K562 (cell line): ENCODE results near the gene MMP23B. TPM values are rescaled to one million over a fixed set of nuclear protein-coding genes. Genes with fewer than 3 reads are reported as not detected.

ENCODE experiments used
- ARNT ChIP-seq, 2 experiments: fragments of 450-650 bp; IDR thresholded peaks; 2 replicates each; pipeline ENCODE4 v1.6.1; 2016; ENCODE audit warnings: mild to moderate bottlenecking in 1 of 2
- CREM ChIP-seq: IDR thresholded peaks from 2 replicates; pipeline ENCODE4 v1.6.1; 2014; ENCODE audit warnings: antibody characterized with exemption, low read depth
- ETV1 ChIP-seq: fragments of 450-650 bp; conservative IDR thresholded peaks from 2 replicates; pipeline ENCODE4 v1.6.1; 2016; ENCODE audit warnings: missing genetic modification characterization, control low read depth, low read depth, missing compliant biosample characterization
- EZH2 ChIP-seq: IDR thresholded peaks from 2 replicates; pipeline ENCODE4 v1.6.1; 2012; ENCODE audit warnings: low read depth, mild to moderate bottlenecking, inconsistent platforms, low read length, borderline replicate concordance
- GATA2 ChIP-seq: sonication (generic); formaldehyde crosslinking; IDR thresholded peaks from 2 replicates; pipeline ENCODE4 v1.4.0; 2020; ENCODE audit warnings: mild to moderate bottlenecking, missing genetic modification reagents
- ILK ChIP-seq: fragments of 450-650 bp; IDR thresholded peaks from 2 replicates; pipeline ENCODE4 v1.6.1; 2016; ENCODE audit warnings: missing genetic modification characterization, low read depth, mild to moderate bottlenecking, missing compliant biosample characterization, moderate library complexity, borderline replicate concordance
- MNT ChIP-seq, 2 experiments: fragments of 450-650 bp; conservative IDR thresholded peaks; 2 replicates each; pipeline ENCODE4 v1.6.1; 2017; ENCODE audit warnings: mild to moderate bottlenecking in 2 of 2, moderate library complexity in 2 of 2
- RERE ChIP-seq: sonication (generic); formaldehyde crosslinking; IDR thresholded peaks from 2 replicates; pipeline ENCODE4 v1.8.0; 2023; ENCODE audit warnings: missing genetic modification reagents, mild to moderate bottlenecking, borderline replicate concordance
- SMARCB1 ChIP-seq: IDR thresholded peaks from 2 replicates; pipeline ENCODE4 v1.6.1; 2011; ENCODE audit warnings: improper control_type of control experiment, low read depth; ENCODE audit not compliant: insufficient read length
- STAT5B ChIP-seq: fragments of 250-450 bp; sonication (Bioruptor Pico); IDR thresholded peaks from 2 replicates; pipeline ENCODE4 v1.8.0; 2021; ENCODE audit warnings: mild to moderate bottlenecking, inconsistent platforms
- THRAP3 ChIP-seq: fragments of 450-650 bp; IDR thresholded peaks from 2 replicates; pipeline ENCODE4 v1.6.1; 2016; ENCODE audit warnings: mild to moderate bottlenecking, inconsistent platforms, borderline replicate concordance
- ZC3H4 ChIP-seq: sonication (generic); formaldehyde crosslinking; IDR thresholded peaks from 2 replicates; pipeline ENCODE4 v1.9.0; 2021; ENCODE audit warnings: missing genetic modification reagents, borderline replicate concordance
- ZKSCAN1 ChIP-seq: fragments of 150-350 bp; IDR thresholded peaks from 2 replicates; pipeline ENCODE4 v1.6.1; 2016; ENCODE audit warnings: low read depth, low read length
- ZNF224 ChIP-seq: sonication (generic); formaldehyde crosslinking; IDR thresholded peaks from 2 replicates; pipeline ENCODE4 v1.8.0; 2022; ENCODE audit warnings: mild to moderate bottlenecking, missing genetic modification reagents
- ZNF518B ChIP-seq: fragments of 250-450 bp; sonication (Bioruptor Pico); IDR thresholded peaks from 2 replicates; pipeline ENCODE4 v1.5.0; 2021; ENCODE audit warnings: mild to moderate bottlenecking, moderate library complexity
- ZNF583 ChIP-seq: fragments of 250-450 bp; sonication (Bioruptor Pico); IDR thresholded peaks from 2 replicates; pipeline ENCODE4 v1.4.0; 2020
- ZNF76 ChIP-seq: fragments of 250-450 bp; sonication (Bioruptor Pico); IDR thresholded peaks from 2 replicates; pipeline ENCODE4 v1.4.0; 2020; ENCODE audit warnings: mild to moderate bottlenecking, moderate library complexity, borderline replicate concordance
- ZSCAN29 ChIP-seq: fragments of 450-650 bp; IDR thresholded peaks from 2 replicates; pipeline ENCODE4 v1.6.1; 2017
- polyA plus RNA-seq, 8 experiments: library from polyadenylated mRNA; depleted of rRNA in 4 of 8; stranded (reverse) in 5 of 8; unstranded in 3 of 8; fragments of >200 nt; fragmentation: Nextera tagmentation in 2 of 8; fragmentation: Illumina TruSeq in 1 of 8; extraction: Ambion mirVana in 2 of 8; extraction: Trizol in 1 of 8; gene quantifications; 2 replicates each; pipeline versions ENCODE4 v1.2.1 to v1.2.3, GENCODE V29; 2011 to 2014; ENCODE audit warnings: inconsistent platforms in 1 of 8, missing spikeins in 1 of 8
- total RNA-seq, 7 experiments: library from RNA; depleted of rRNA in 6 of 7; stranded (reverse); fragments of >200 nt in 6 of 7; fragmentation: Illumina TruSeq in 2 of 7; extraction: Trizol in 2 of 7; gene quantifications; 2 replicates each; pipeline versions ENCODE4 v1.2.1 to v1.2.3, GENCODE V29; 2011 to 2021; ENCODE audit warnings: low replicate concordance in 1 of 7

The MMP23B gene
- total and polyA plus RNA-seq, 9 of the 15 experiments (the other 6 are each of a cell fraction or from before 2014, with no cell fraction given) = 0.28 to 1.2 (median 0.41) TPM; not detected in 5

- TF ChIP-seq ILK (tag) (no peak), RERE (CRISPR knock-in tag) (no peak), ZNF224 (CRISPR knock-in tag) (no peak), ZSCAN29 (no peak), ZNF76 (CRISPR knock-in tag) (no peak), ZKSCAN1 (no peak), ETV1 (no peak), ZNF583 (CRISPR knock-in tag) (no peak), STAT5B (no peak), SMARCB1 (no peak), CREM (no peak; the same call in 1 of the 2 replicates), GATA2 (CRISPR knock-in tag) (no peak), THRAP3 (no peak), EZH2 (no peak), MNT (conservative IDR thresholded peaks at IDR 0.05) (no peak), ZNF518B (CRISPR knock-in tag) (no peak), ZC3H4 (CRISPR knock-in tag) (no peak), ARNT (IDR thresholded peaks at IDR 0.05) (peak; percentile 54 to 58; a peak in 1 of 4 replicates)
These were observed 35.3 kb upstream of the MMP23B start (continued) for GRCh38 chr1:1596493-1597274.
